Erythroblast (primary cell): ENCODE data around the gene ABCC3.

Experiments used
- GATA1 ChIP-seq: IDR thresholded peaks from 2 replicates; pipeline ENCODE4 v1.6.1; 2011; ENCODE audit warnings: low read depth, mild to moderate bottlenecking, control low read depth, low read length, moderate library complexity
- POLR2A ChIP-seq: IDR thresholded peaks from 2 replicates; pipeline ENCODE4 v1.6.1; 2011; ENCODE audit warnings: mild to moderate bottlenecking, low read length

GRCh38 chr17:50676065-50676975 is 41.6 kb downstream of the ABCC3 start:
- no peak for TF ChIP-seq POLR2A
- no peak for TF ChIP-seq GATA1
